MM.1S (cell line): ENCODE measurements around the gene CTXN1.

Experiments used
- EZH2 ChIP-seq: fragments of 300-600 bp; sonication (generic); optimal IDR thresholded peaks from 2 replicates; pipeline ENCODE3; 2017; ENCODE audit warnings: low read depth, mild to moderate bottlenecking, antibody characterized with exemption, low read length, mixed read lengths
- EZH2phosphoT487 ChIP-seq: fragments of 300-600 bp; sonication (generic); IDR thresholded peaks from 2 replicates; pipeline ENCODE4 v1.6.1; 2018; ENCODE audit warnings: antibody characterized with exemption, low read length
- TF ChIP-seq, protein P1 (sequence below): fragments of 300-600 bp; sonication (generic); IDR thresholded peaks from 2 replicates; pipeline ENCODE4 v1.5.1; 2016; ENCODE audit warnings: antibody characterized with exemption, low read length, mixed read lengths

DNA sequence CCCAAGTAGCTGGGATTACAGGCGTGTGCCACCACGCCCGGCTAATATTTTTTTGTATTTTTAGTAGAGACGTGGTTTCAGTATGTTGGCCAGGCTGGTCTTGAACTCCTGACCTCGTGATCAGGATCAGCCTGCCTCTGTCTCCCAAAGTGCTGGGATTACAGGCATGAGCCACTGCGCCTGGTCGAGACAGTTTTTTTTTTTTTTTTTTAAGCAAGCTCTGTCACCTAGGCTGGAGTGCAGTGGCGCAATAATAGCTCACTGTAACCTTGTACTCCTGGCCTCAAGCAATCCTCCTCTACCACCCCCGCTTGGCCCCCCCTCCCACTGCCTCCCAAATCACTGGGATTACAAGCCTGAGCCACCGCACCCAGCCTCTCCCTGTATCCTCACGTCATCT lies 28.6 kb downstream of the CTXN1 start:
- TF ChIP-seq, protein P1, sequence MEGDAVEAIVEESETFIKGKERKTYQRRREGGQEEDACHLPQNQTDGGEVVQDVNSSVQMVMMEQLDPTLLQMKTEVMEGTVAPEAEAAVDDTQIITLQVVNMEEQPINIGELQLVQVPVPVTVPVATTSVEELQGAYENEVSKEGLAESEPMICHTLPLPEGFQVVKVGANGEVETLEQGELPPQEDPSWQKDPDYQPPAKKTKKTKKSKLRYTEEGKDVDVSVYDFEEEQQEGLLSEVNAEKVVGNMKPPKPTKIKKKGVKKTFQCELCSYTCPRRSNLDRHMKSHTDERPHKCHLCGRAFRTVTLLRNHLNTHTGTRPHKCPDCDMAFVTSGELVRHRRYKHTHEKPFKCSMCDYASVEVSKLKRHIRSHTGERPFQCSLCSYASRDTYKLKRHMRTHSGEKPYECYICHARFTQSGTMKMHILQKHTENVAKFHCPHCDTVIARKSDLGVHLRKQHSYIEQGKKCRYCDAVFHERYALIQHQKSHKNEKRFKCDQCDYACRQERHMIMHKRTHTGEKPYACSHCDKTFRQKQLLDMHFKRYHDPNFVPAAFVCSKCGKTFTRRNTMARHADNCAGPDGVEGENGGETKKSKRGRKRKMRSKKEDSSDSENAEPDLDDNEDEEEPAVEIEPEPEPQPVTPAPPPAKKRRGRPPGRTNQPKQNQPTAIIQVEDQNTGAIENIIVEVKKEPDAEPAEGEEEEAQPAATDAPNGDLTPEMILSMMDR = no peak
- TF ChIP-seq EZH2phosphoT487 (no peak), EZH2 (no peak)
